Kidney tubule cell (primary cell): Measurements from ENCODE around the gene MYO18A.
"Not testable (repeated sequence)": the region's sequence is repeated elsewhere in the genome, so short reads cannot be mapped to it uniquely, and the experiment has no call there.

Source experiments
- DNase-seq: peaks from one replicate; pipeline ENCODE4 v3.0.0-alpha.2; 2018; ENCODE audit warnings: low spot score

MYO18A gene

DNA sequence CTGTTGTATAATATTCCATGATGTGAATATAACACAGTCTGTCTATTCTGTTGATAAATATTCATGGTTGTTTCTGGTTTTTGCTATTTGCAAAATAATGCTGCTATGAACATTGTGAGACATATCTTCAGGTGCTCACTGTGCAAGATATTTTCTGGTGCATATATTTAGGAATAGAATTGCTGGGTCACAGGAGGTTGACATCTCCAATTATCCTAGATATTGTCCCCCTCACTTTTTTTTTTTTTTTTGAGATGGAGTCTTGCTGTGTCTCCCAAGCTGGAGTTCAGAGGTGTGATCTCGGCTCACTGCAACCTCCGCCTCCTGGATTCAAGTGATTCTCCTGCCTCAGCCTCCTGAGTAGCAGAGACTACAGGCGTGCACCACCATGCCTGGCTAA lies 14.5 kb upstream of the MYO18A start:
- no peak for DNase-seq

DNA sequence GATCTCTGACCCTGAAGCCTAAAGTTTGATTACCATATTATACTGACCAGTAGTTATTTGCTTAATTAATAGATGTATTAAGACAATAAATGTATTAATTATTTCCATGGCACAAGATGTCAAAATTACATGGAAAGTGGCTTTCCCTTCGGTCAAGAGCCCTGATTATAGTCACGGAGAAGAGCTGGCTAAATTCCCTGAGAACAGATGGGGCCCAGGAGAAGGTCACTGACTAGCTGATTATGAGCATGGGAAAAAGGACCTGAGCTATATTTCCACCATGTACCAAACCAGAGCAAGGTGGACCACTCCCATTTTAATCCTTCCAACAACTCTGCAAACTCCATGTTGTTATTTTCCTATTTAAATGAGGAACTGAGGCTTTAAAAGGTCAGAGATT lies 12.9 kb upstream of the MYO18A start:
- DNase-seq, result no peak

DNA sequence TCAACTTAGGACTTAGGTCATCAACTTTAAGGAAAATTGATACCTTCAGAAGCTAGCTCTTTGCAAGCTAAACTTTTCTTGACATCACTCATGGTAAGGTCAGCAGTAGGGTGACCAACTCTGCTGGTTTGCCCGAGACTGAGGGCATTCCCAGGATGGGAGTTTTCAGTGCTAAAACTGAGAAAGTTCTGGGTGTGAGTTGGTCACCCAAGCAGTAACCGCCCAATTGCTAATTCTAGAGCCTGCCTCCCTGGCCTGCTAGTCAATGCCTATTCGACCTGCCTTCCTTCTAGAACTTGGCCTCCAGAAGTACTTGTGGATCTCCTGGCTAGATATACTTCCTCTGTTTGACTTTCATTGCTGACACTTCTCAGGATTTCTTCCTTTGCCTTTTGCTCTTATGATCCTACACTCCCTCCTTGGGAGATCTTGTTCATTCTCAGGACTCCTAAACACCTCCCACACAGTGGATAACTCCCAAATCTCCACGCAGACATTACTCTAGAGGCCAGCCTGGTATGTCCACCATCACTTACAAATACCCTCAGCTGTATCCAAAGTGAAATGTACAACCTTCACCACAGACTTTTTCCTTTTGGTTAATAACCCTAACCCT lies 10.5 kb upstream of the MYO18A start:
- no peak for DNase-seq

DNA sequence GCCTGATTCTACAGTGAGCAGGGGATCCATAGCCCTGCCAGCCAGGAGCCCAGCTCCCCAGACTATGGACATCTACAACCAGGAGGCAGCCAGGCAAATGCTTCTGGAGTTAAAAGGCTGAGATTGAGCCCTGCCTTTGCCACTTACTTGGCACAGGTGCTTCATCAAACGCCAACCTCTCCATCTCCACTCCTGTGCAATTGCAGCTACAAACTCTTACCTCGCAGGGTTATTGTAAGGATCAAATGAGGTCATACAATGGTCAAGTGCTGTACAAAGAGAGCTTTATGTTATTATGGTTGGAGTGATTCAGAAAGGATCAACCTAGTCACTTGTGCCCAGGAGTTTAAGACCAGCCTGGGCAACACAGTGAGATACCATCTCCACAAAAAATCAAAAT lies 9.8 kb upstream of the MYO18A start:
- DNase-seq, result no peak

DNA sequence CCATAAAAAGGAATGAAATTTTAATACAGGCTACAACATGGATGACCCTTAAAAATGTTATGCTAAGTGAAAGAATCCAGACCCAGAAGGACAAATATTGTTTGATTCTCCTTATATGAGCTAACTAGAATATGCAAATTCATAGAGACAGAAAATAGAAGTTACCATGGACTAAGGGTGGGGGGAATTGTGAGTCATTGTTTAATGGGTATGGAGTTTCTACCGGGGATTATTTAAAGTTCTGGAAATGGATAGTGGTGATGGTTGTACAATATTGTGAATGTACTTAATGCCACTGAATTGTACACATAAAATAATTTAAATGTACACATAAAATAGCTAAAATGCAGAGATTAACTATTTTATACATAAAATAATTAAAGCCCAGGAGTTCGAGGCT lies 9.2 kb upstream of the MYO18A start:
- DNase-seq, result no peak

DNA sequence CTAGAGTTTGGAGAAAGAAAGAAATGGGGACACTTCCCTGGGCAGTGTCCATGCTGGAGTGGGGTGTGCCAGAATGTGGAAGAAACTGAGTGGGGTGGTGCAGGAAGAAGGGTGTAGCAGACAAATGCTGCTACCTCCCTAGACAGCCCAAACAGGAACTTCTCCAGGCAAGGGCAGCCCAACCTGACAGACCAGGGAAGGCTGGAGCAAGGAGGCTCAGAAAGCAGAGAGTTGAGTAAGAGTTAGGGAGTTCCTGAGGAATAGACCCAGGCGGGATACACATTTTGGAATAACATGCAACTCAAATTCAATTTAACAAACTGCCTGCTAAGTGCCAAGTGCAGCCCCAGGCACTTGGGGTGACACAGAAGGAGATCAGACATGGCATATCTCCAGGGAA lies 1.0 kb upstream of the MYO18A start:
- no peak for DNase-seq

DNA sequence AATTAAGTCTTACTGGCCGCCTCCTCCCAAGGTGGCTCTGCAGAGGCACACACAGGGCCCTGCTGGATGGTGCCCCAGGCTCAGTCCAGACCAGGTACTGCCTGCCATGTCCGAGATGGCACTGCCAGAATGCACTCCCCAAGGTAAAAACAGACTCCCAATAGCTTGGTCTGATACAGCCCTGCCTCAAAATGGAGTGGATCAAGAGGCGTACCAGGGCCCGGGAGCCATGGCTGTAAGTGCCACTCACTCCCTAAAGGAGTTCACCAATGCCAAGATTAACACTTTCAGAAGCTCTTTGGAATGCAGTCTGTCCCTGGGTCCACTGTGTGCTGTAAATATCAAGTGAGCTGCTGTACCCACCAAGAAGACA lies 576 bp upstream of the MYO18A start:
- DNase-seq, result no peak

DNA sequence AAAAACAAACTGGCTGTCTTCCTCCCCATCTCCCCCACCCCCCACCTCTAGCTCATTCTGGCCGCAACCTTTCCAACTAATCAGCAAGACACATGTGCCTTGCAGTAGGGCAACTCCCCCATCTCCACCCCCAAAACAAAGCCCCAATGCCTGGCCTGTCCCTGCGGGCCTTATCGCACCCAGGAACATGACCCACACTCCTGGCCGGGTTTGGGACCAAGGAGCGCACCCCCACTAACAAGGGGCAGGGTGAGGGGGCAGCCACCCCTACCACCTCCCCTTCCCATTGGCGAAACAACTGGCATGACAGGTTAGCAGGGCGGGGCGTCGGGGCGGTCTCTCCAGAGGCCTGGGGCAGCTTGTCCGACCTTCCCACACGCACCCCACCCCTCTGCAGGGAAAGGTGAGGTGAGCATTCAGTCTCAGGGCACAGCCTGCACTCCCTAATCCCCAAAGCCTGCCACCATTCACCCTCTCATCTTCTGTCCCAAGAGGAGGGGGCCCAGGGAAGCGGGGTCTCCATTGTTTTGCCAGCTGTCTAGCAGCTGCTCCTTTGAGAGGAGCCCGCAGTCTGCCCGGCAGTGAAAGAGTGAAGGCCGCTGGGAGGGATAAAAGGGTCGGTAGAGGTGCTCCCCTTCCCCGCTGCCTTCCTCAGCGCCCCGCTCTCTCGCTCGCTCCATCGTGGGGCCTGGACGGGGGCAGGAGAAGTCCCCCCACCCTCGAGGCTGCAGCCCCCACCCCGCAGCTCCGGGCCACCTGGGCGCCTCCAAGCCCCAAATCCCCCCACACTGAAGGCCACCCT lies 765 bp downstream of the MYO18A start:
- DNase-seq, result peak; percentile 58

DNA sequence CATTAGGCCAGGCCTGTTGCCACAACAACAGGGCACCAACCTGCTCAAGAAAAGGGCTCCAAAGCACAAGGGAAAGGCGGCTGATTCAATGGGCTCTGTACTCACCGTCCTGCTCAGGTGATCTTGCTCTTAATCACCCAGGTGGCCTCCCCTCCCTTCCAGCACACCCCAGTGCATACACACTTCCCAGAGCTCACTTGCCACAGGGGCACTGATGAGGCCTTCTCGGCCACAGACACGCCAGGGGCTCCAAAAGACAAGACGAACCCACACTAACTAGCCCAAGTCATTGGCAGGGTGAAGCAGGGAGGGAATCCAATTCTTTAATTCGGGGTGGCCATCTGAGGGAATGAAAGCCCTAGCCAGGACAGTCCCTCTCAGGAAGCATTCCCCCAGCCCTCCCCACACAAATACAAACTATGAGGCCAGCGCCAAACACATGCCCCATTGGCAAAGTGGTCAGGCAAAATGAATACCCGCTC lies 1.4 kb downstream of the MYO18A start:
- DNase-seq, result peak; percentile 75

DNA sequence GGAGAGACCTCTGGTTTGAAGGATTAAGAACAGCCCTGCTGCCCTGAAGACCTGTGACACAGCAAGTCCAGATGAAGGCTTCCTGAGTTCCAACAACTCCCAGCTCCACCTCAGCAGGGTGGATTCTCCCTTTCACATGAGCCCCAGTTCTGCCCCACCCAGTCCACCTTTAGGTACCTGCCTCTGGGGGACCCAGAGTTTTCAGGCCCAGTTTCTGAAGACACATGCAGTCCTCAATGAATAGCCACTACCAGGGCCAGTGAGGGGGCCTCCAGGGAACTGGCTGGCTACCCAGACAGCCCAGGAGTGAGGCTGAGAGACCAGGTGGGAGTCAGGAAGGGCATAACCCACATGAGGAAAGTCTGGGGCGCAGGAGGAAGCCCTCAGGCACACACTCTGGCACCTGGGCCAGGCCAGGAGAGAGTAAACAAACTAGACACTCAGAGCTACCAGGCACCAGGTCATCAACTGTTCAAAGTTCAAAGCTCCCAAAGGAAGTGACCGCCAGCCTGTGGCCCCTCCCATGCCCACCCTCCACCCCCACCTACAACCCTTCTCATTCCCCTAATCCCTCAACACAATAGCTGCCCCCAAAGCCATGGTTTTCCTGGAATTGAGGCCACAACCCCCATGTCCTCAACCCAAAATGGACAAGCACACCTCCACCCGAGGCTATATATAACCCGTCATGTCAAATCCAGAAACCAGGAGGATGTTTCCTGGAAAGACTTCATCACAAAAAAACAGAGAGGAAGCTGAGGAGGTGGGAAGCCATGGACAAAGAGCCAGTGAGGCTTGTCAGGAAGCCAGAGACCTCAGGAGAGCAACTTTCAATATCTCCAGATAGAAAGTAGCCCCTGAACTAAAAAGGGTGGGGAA lies 2.1 kb downstream of the MYO18A start:
- DNase-seq, result peak; percentile 21

DNA sequence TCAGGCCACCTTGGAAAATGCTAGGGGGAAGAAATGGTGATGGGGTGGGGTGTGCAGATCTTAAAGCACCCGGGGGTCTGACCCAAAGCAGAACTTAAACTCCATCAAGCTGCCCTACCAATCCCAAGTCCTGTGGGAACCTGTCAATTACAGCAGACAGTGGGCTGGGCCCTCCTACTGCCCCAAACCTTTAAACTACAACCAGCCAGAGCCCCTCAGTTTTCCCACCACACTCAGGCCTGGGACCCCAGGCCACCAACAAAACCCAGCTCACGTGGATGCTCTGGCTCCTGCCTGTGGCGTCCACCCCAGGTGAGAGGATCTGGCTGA lies 2.7 kb downstream of the MYO18A start:
- no peak for DNase-seq

DNA sequence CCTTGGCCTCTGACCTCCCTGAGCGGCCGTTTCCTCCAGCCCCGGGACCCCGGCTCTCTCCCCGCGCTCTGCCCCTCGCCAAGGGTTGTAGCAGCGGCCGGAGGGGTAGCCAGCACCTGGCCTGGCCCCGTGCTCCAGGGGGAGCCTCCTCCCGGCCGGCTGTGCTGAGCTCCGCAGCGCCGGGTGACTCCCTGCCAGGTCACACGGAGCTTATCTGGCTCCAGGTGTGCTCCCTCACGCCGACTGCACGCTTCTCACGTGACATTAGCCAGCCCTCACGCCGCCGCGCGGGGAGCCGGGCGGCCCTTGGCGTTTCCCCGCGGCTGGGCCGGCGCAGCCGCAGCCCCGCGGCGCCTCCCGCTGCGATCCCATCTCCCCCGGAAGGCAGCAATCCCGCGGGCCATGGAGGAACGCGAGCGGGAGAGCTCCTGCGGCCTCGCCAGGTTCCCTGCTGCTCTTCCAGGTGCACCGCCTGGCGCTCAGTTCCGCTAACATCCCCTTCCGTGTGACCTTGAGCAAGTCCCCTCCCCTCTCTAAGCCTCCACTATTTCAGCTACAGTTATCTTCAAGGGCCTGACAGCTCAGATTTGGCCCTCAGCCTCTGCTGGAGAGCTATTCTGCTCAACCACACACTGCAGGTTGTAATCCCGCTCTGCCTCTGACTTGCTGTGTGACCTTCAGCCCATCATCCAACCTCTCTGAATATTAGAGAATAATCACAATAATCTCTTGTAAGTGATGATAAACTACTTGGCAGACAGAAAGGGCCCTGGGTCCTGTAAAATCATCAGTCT lies 3.4 kb downstream of the MYO18A start:
- DNase-seq, result peak; percentile 72

DNA sequence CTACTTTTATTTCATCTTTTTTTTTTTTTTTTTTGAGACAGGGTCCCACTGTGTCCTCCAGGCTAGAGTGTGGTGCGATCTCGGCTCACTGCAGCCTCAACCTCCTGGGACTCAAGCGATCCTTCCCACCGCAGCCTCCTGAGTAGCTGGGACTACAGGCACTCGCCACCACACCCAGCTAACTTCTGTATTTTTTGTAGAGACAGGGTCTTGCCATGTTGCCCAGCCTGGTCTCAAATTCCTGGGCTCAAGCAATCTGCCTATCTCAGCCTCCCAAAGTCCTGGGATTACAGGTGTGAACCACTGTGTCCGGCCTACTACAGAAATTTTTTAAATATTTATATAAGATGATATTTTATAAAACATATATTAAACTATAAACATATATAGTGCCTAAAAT lies 4.8 kb downstream of the MYO18A start:
- DNase-seq, result no peak

DNA sequence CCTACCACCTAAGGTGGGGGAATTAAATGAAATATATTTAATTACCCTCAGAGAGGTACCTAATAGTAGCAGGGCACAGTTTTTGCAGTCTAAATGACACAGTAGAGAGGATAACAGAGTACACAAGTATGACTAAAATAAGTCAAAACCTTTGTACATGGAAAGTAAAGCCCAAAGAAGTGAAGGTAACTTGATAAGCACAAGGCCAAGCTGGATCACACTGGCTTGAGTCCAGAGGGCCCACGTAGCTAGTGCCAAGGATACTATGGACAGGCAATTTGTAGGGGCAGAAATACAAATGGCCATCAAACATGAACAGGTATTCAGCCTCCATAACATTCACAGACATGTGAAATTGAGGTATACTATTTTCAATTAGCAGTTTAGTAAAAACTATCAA lies 7.6 kb downstream of the MYO18A start:
- DNase-seq, result no peak

DNA sequence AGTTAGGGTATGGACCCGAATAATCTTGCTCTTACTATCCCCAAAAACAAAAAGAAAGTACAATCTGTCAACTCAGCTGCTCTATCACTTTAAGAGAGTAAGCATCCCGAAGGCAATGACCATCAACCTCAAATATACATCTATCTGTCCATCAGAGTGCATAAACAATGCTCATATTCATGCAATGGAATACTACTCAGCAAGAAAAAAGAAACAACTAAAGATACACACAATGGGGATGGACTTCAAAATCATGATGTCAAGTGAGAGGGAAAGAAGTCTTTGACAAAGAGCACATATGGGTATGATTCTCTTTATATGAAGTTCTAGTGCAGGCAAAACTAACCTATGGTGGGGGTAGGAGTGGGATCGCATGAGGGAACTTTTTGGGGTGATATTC lies 9.5 kb downstream of the MYO18A start:
- DNase-seq, result no peak

DNA sequence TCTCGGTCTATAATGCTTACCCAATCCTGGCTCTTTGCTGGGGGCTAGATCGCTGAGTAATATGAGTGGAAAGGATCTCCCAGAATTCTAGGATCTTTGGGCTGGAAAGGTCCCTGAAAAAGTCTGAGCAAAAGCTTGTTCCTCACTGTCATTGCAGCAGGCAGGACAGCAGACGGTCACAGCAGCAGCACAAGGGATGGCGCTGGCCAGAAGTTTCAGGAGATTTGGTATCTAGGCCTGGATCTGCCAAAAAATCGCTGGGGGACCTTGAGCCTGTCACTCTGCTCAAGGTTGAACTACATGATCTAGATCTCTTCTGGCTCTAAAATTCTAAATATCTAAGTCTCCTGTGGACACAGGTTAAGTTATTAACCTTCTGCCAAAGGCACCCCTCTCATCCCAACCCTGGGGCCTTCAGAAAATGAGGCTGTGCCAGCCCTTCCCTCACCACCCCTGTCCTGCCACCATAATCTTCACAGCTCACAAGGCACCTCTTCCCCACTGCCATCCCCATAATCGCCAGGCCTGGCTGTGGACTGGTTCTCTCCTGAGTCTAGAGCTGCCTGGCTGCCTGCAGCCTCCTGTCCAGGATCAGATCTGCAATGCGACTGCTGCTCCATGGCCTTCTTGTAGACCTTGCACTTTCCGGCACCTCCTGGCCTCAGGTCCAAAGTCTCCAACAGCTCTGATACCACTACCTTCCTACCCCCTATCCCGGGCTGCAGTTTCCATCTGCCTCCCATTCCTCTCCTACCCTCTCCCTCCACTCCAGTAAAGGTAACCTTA lies 10.2 kb downstream of the MYO18A start:
- DNase-seq, result no peak

DNA sequence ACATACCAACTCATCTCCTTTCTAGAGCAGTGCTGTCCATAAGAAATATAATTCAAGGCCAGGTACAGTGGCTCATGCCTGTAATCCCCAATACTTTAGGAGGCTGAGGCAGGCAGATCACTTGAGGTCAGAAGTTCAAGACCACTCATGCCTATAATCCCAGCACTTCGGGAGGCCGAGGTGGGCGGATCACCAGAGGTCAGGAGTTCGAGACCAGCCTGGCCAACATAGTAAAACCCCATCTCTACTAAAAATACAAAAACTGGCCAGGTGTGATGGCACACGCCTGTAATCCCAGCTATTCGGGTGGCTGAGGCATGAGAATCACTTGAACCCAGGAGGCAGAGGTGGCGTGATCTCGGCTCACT lies 11.5 kb downstream of the MYO18A start:
- DNase-seq, result not testable (repeated sequence)

DNA sequence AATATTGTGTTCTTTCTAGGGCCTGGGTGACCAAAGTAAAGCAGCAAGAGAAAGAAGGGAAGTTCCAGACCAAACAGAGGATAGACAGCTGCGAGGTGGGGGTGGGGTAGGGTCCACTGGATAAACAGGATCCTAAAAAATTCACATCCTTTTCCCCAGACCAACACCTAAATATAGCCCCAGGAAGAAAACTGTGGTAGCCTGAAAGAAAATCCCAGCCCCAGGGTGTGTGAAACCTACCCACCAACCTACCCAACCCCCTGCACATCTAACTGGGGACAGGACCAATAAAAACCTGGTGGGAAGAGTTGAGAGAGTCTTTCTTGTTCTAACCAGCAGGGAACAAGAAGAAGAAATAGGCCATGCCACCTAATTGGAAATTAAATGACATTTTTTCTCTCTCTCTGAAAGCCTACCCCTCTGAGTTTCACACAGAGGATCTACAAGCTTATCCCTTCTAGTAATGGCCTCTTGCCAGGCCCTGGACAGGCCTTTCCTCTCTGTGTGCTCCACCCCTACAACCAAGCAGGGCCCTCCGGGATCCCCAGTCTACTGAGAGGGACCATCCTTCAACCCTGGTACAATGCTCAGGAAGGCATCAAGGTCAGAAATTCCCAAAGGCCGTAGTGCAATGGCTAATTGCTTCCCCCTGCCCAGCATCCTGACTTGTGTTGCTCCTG lies 12.0 kb downstream of the MYO18A start:
- no peak for DNase-seq

DNA sequence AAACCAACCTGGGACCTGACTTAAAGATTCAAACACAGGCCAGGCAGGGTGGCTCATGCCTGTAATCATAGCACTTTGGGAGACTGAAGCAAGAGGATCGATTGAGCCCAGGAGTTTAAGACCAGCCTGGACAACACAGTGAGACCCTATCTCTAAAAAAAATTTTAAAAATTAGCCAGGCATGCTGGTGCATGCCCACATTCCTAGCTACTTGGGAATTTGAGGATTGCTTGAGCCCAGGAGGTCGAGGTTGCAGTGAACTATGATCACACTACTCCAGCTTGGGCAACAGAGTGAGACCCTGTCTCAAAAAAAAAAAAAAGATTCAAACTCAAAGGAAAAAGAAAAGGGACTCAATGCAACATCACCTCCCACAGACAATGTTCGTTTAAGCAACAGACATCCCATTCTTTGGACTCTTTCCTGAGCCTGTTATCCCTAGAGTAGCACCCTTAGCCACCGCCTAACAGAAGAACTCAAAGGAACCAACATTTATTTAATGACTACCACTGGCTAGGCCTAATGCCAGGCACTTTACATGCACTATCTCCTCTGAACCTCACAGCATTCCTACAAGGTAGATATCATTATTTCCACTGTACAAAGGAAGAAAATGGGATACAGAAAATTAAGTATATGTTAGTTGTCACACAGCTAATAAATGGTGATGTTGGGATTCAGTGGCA lies 12.7 kb downstream of the MYO18A start:
- DNase-seq, result no peak

DNA sequence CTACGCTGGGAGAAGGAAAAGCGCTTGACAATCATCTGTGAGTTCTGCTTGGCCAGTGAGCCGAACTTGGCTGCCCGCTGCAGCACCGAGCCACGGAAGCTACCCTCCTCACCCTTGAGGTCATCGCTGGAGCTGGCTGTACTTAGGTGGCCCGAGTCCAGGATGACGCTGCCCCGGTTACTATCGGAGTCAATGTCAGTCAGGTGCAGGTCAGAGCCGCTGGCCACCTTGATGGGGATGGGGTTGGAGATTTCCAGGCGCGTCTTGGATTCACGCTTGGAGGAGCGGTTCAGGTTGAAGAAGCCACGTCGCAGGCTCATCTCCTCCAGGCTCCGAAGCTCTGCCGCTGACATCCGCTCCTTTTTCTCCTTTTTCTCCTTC lies 13.7 kb downstream of the MYO18A start:
- DNase-seq, result no peak
